K562 (cell line): ENCODE measurements around the gene TMPO. TPM values are rescaled to one million over a fixed set of nuclear protein-coding genes. Genes with fewer than 3 reads are reported as not detected.

Source experiments
- ESRRA ChIP-seq: fragments of 450-650 bp; IDR thresholded peaks from 2 replicates; pipeline ENCODE4 v1.6.1; 2014; ENCODE audit warnings: low read depth, mild to moderate bottlenecking, moderate library complexity, borderline replicate concordance
- IFI16 ChIP-seq: fragments of 250-450 bp; sonication (Bioruptor Pico); IDR thresholded peaks from 2 replicates; pipeline ENCODE4 v2.1.2; 2022; ENCODE audit warnings: mild to moderate bottlenecking, inconsistent platforms
- MTA3 ChIP-seq: fragments of 450-650 bp; formaldehyde crosslinking; IDR thresholded peaks from 2 replicates; pipeline ENCODE4 v1.6.1; 2017; ENCODE audit warnings: mild to moderate bottlenecking, borderline replicate concordance
- PHF20 ChIP-seq: fragments of 450-650 bp; IDR thresholded peaks from 2 replicates; pipeline ENCODE4 v1.6.1; 2018; ENCODE audit not compliant: partially characterized antibody
- PURB ChIP-seq: sonication (generic); formaldehyde crosslinking; IDR thresholded peaks from 2 replicates; pipeline ENCODE4 v1.9.0; 2021; ENCODE audit warnings: low read depth, mild to moderate bottlenecking, missing genetic modification reagents
- TARDBP ChIP-seq: fragments of 450-650 bp; IDR thresholded peaks from 2 replicates; pipeline ENCODE4 v1.6.1; 2016
- TEAD1 ChIP-seq, 2 experiments: fragments of 450-650 bp in 1 of 2; sonication (generic) in 1 of 2; formaldehyde crosslinking; IDR thresholded peaks; 2 replicates each; pipeline versions ENCODE4 v1.4.0 to v1.8.0; 2020 to 2022; ENCODE audit warnings: mild to moderate bottlenecking in 2 of 2, missing genetic modification reagents in 1 of 2
- U2AF2 ChIP-seq: fragments of 200-400 bp; formaldehyde crosslinking; optimal IDR thresholded peaks from 2 replicates; pipeline ENCODE3; 2017; ENCODE audit warnings: low read depth, mild to moderate bottlenecking, low read length
- USF2 ChIP-seq: sonication (generic); formaldehyde crosslinking; IDR thresholded peaks from 2 replicates; pipeline ENCODE4 v1.5.0; 2020; ENCODE audit warnings: missing genetic modification reagents
- ZFP1 ChIP-seq: fragments of 450-650 bp; formaldehyde crosslinking; IDR thresholded peaks from 2 replicates; pipeline ENCODE4 v1.4.0; 2020; ENCODE audit warnings: mild to moderate bottlenecking, mixed read lengths
- ZKSCAN1 ChIP-seq: fragments of 150-350 bp; IDR thresholded peaks from 2 replicates; pipeline ENCODE4 v1.6.1; 2016; ENCODE audit warnings: low read depth, low read length
- ZNF124 ChIP-seq: sonication (generic); formaldehyde crosslinking; IDR thresholded peaks from 2 replicates; pipeline ENCODE4 v1.8.1; 2022; ENCODE audit warnings: missing genetic modification reagents
- ZNF146 ChIP-seq: IDR thresholded peaks from one replicate; pipeline ENCODE4 v1.6.1; 2018; ENCODE audit warnings: missing compliant biosample characterization; ENCODE audit not compliant: unreplicated experiment
- ZNF589 ChIP-seq: fragments of 200-800 bp; sonication (Bioruptor generic); IDR thresholded peaks from 2 replicates; pipeline ENCODE4 v1.6.1; 2016; ENCODE audit warnings: low read depth, missing genetic modification characterization, missing compliant biosample characterization
- polyA plus RNA-seq, 8 experiments: library from polyadenylated mRNA; depleted of rRNA in 4 of 8; stranded (reverse) in 5 of 8; unstranded in 3 of 8; fragments of >200 nt; fragmentation: Nextera tagmentation in 2 of 8; fragmentation: Illumina TruSeq in 1 of 8; extraction: Ambion mirVana in 2 of 8; extraction: Trizol in 1 of 8; gene quantifications; 2 replicates each; pipeline versions ENCODE4 v1.2.1 to v1.2.3, GENCODE V29; 2011 to 2014; ENCODE audit warnings: inconsistent platforms in 1 of 8, missing spikeins in 1 of 8
- total RNA-seq, 7 experiments: library from RNA; depleted of rRNA in 6 of 7; stranded (reverse); fragments of >200 nt in 6 of 7; fragmentation: Illumina TruSeq in 2 of 7; extraction: Trizol in 2 of 7; gene quantifications; 2 replicates each; pipeline versions ENCODE4 v1.2.1 to v1.2.3, GENCODE V29; 2011 to 2021; ENCODE audit warnings: low replicate concordance in 1 of 7
- TF ChIP-seq, protein P1 (sequence below): fragments of 250-450 bp; sonication (Bioruptor Pico); IDR thresholded peaks from 2 replicates; pipeline ENCODE4 v1.9.0; 2021; ENCODE audit warnings: mild to moderate bottlenecking, inconsistent platforms
- TF ChIP-seq, protein P2 (sequence below): sonication (generic); formaldehyde crosslinking; IDR thresholded peaks from 2 replicates; pipeline ENCODE4 v1.8.0; 2022; ENCODE audit warnings: mild to moderate bottlenecking, missing genetic modification reagents
- TF ChIP-seq, protein P3 (sequence below): sonication (generic); formaldehyde crosslinking; IDR thresholded peaks from 2 replicates; pipeline ENCODE4 v1.8.0; 2022; ENCODE audit warnings: mild to moderate bottlenecking, low read depth, missing genetic modification reagents
- TF ChIP-seq, protein P4 (sequence below): fragments of 250-450 bp; sonication (Bioruptor Pico); IDR thresholded peaks from 2 replicates; pipeline ENCODE4 v1.9.0; 2021; ENCODE audit warnings: mild to moderate bottlenecking

The TMPO gene
- total and polyA plus RNA-seq, 9 of the 15 experiments (the other 6 are each of a cell fraction or from before 2014, with no cell fraction given) = 62.1 to 263 (median 182) TPM

DNA sequence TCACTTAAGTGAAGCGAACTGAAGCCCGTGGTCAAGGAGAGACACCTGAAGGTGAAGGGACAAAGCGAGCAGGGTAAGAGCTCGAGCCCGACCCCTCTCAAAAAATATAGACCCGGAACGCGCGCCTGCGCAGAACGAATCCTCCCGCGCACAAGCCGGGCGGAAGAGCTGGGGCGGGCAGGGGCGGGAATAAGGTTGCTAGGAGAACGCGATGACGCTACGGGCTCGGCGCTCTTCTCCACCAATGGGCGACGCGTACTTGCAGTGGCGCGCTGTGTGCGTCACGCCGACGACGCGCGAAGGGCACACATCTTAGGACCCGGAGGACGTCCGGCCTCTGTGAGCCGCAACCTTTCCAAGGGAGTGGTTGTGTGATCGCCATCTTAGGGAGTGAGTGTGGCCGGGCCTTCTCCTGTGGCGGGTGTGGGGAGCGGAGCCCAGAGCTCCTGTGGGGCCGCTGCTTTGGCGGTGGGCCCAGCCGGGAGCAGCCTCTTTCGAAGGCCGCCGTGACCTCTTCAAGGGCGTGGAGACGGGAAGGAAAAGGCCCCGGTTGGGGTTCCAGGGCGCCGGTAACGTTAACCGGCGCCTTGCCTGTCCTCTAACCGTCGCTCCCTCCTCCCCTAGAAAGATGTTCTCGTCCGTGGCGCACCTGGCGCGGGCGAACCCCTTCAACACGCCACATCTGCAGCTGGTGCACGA lies 78.1 kb downstream of the TMPO start, which contains the start of gene SLC25A3 (continued):
- TF ChIP-seq ZFP1 (peak; percentile 40; the same call in 1 of the 2 replicates), ZKSCAN1 (no peak), ESRRA (peak; percentile 98), TEAD1 (CRISPR knock-in tag; IDR thresholded peaks at IDR 0.05) (peak in 1 of 2 experiments; percentile 36; a peak in 1 of 4 replicates), PHF20 (peak; percentile 73), USF2 (no peak), ZNF124 (CRISPR knock-in tag) (no peak), MTA3 (peak; percentile 35), ZNF146 (CRISPR knock-in tag) (no peak), ZNF589 (CRISPR knock-in tag) (no peak), U2AF2 (no peak), IFI16 (CRISPR knock-in tag) (no peak), TARDBP (no peak), PURB (CRISPR knock-in tag) (no peak)
- TF ChIP-seq, protein P1, sequence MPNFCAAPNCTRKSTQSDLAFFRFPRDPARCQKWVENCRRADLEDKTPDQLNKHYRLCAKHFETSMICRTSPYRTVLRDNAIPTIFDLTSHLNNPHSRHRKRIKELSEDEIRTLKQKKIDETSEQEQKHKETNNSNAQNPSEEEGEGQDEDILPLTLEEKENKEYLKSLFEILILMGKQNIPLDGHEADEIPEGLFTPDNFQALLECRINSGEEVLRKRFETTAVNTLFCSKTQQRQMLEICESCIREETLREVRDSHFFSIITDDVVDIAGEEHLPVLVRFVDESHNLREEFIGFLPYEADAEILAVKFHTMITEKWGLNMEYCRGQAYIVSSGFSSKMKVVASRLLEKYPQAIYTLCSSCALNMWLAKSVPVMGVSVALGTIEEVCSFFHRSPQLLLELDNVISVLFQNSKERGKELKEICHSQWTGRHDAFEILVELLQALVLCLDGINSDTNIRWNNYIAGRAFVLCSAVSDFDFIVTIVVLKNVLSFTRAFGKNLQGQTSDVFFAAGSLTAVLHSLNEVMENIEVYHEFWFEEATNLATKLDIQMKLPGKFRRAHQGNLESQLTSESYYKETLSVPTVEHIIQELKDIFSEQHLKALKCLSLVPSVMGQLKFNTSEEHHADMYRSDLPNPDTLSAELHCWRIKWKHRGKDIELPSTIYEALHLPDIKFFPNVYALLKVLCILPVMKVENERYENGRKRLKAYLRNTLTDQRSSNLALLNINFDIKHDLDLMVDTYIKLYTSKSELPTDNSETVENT = peak; percentile 52; the same call in 1 of the 2 replicates
- TF ChIP-seq, protein P2, sequence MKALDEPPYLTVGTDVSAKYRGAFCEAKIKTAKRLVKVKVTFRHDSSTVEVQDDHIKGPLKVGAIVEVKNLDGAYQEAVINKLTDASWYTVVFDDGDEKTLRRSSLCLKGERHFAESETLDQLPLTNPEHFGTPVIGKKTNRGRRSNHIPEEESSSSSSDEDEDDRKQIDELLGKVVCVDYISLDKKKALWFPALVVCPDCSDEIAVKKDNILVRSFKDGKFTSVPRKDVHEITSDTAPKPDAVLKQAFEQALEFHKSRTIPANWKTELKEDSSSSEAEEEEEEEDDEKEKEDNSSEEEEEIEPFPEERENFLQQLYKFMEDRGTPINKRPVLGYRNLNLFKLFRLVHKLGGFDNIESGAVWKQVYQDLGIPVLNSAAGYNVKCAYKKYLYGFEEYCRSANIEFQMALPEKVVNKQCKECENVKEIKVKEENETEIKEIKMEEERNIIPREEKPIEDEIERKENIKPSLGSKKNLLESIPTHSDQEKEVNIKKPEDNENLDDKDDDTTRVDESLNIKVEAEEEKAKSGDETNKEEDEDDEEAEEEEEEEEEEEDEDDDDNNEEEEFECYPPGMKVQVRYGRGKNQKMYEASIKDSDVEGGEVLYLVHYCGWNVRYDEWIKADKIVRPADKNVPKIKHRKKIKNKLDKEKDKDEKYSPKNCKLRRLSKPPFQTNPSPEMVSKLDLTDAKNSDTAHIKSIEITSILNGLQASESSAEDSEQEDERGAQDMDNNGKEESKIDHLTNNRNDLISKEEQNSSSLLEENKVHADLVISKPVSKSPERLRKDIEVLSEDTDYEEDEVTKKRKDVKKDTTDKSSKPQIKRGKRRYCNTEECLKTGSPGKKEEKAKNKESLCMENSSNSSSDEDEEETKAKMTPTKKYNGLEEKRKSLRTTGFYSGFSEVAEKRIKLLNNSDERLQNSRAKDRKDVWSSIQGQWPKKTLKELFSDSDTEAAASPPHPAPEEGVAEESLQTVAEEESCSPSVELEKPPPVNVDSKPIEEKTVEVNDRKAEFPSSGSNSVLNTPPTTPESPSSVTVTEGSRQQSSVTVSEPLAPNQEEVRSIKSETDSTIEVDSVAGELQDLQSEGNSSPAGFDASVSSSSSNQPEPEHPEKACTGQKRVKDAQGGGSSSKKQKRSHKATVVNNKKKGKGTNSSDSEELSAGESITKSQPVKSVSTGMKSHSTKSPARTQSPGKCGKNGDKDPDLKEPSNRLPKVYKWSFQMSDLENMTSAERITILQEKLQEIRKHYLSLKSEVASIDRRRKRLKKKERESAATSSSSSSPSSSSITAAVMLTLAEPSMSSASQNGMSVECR (CRISPR knock-in tag) = no peak
- TF ChIP-seq, protein P3, sequence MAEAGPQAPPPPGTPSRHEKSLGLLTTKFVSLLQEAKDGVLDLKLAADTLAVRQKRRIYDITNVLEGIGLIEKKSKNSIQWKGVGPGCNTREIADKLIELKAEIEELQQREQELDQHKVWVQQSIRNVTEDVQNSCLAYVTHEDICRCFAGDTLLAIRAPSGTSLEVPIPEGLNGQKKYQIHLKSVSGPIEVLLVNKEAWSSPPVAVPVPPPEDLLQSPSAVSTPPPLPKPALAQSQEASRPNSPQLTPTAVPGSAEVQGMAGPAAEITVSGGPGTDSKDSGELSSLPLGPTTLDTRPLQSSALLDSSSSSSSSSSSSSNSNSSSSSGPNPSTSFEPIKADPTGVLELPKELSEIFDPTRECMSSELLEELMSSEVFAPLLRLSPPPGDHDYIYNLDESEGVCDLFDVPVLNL = peak; percentile 73; the same call in 1 of the 2 replicates
- TF ChIP-seq, protein P4, sequence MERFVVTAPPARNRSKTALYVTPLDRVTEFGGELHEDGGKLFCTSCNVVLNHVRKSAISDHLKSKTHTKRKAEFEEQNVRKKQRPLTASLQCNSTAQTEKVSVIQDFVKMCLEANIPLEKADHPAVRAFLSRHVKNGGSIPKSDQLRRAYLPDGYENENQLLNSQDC (CRISPR knock-in tag) = 0 out of 2 replicates have a peak, but pooled peaks have one; percentile 62
